Activated CD8-positive, alpha-beta memory T cell treated with anti-CD3 and anti-CD28 coated beads, Interleukin-2, amount 50 U/mL, for 4 hours (primary cell): ENCODE results near the gene MAD1L1.

Source experiments
- DNase-seq: peaks from one replicate; pipeline ENCODE4 v3.0.0-alpha.2; 2020

Gene MAD1L1

GRCh38 chr7:2024567-2024918 lies 208.2 kb downstream of the MAD1L1 start:
- DNase-seq: no peak

- DNase-seq: peak; percentile 7
Observed at GRCh38 chr7:2023877-2024566, 208.7 kb downstream of the MAD1L1 start.

GRCh38 chr7:2022737-2023250 lies 210.0 kb downstream of the MAD1L1 start:
- DNase-seq: no peak

- peak; percentile 1 for DNase-seq
Observed at GRCh38 chr7:2022021-2022409, 210.7 kb downstream of the MAD1L1 start.

- peak; percentile 64 for DNase-seq
Observed at GRCh38 chr7:2019711-2020511, 212.8 kb downstream of the MAD1L1 start.

- DNase-seq: no peak
Observed at GRCh38 chr7:2019461-2019710, 213.4 kb downstream of the MAD1L1 start.

- DNase-seq: peak; percentile 15
Observed at GRCh38 chr7:2018569-2019460, 213.9 kb downstream of the MAD1L1 start.

GRCh38 chr7:2017914-2018568 lies 214.7 kb downstream of the MAD1L1 start:
- peak; percentile 14 for DNase-seq

GRCh38 chr7:2017481-2017891 lies 215.3 kb downstream of the MAD1L1 start:
- peak; percentile 13 for DNase-seq

GRCh38 chr7:2016761-2017480 lies 215.8 kb downstream of the MAD1L1 start:
- DNase-seq: peak; percentile 11

GRCh38 chr7:2016021-2016631 lies 216.6 kb downstream of the MAD1L1 start:
- DNase-seq: peak; percentile 11

- peak; percentile 10 for DNase-seq
Observed at GRCh38 chr7:2015251-2015871, 217.4 kb downstream of the MAD1L1 start.

GRCh38 chr7:2014391-2015241 lies 218.1 kb downstream of the MAD1L1 start:
- DNase-seq: peak; percentile 11

GRCh38 chr7:2013381-2014311 lies 219.1 kb downstream of the MAD1L1 start:
- DNase-seq: peak; percentile 9

GRCh38 chr7:2012981-2013380 lies 219.8 kb downstream of the MAD1L1 start:
- DNase-seq: peak; percentile 6

GRCh38 chr7:2012044-2012900 lies 220.5 kb downstream of the MAD1L1 start:
- peak; percentile 13 for DNase-seq

- DNase-seq: peak; percentile 13
Observed at GRCh38 chr7:2011266-2012043, 221.3 kb downstream of the MAD1L1 start.
